ENCODE measurements around the gene GRID1.
"Not testable (repeated sequence)": the region's sequence is repeated elsewhere in the genome, so short reads cannot be mapped to it uniquely, and the experiment has no call there.

Gene GRID1

GRCh38 chr10:86191166-86191565, 175.4 kb downstream of the GRID1 start:
- no peak for DNase-seq (ENCODE audit: low read depth)

GRCh38 chr10:86190291-86190690, 176.3 kb downstream of the GRID1 start:
- DNase-seq (ENCODE audit: low read depth) = no peak

- no peak for DNase-seq (ENCODE audit: low read depth)
Observed at GRCh38 chr10:86189891-86190290, 176.7 kb downstream of the GRID1 start.

GRCh38 chr10:86188796-86189558, 177.6 kb downstream of the GRID1 start:
- no peak for DNase-seq (ENCODE audit: low read depth)

GRCh38 chr10:86188326-86188725, 178.3 kb downstream of the GRID1 start:
- DNase-seq (ENCODE audit: low read depth) = no peak

- DNase-seq (ENCODE audit: low read depth) = no peak
Observed at GRCh38 chr10:86187499-86188239, 178.9 kb downstream of the GRID1 start.

- DNase-seq (ENCODE audit: low read depth) = no peak
Observed at GRCh38 chr10:86186633-86187032, 180.0 kb downstream of the GRID1 start.

- DNase-seq (ENCODE audit: low read depth) = no peak
Observed at GRCh38 chr10:86182595-86182994, 184.0 kb downstream of the GRID1 start.

GRCh38 chr10:86182150-86182549, 184.4 kb downstream of the GRID1 start:
- no peak for DNase-seq (ENCODE audit: low read depth)

GRCh38 chr10:86180861-86181260, 185.7 kb downstream of the GRID1 start:
- no peak for DNase-seq (ENCODE audit: low read depth)

- no peak for DNase-seq (ENCODE audit: low read depth)
Observed at GRCh38 chr10:86179961-86180360, 186.6 kb downstream of the GRID1 start.

GRCh38 chr10:86179153-86179524, 187.5 kb downstream of the GRID1 start:
- DNase-seq (ENCODE audit: low read depth) = no peak

- no peak for DNase-seq (ENCODE audit: low read depth)
Observed at GRCh38 chr10:86178401-86179152, 188.0 kb downstream of the GRID1 start.

- no peak for DNase-seq (ENCODE audit: low read depth)
Observed at GRCh38 chr10:86177537-86178155, 188.9 kb downstream of the GRID1 start.

GRCh38 chr10:86176850-86177536, 189.6 kb downstream of the GRID1 start:
- DNase-seq (ENCODE audit: low read depth) = no peak

- not testable (repeated sequence) for DNase-seq (ENCODE audit: low read depth)
Observed at GRCh38 chr10:86175476-86175875, 191.1 kb downstream of the GRID1 start.

GRCh38 chr10:86172301-86172700, 194.3 kb downstream of the GRID1 start:
- DNase-seq (ENCODE audit: low read depth) = no peak

- no peak for DNase-seq (ENCODE audit: low read depth)
Observed at GRCh38 chr10:86170255-86171108, 196.1 kb downstream of the GRID1 start.

- no peak for DNase-seq (ENCODE audit: low read depth)
Observed at GRCh38 chr10:86169506-86170254, 196.9 kb downstream of the GRID1 start.

GRCh38 chr10:86169066-86169465, 197.5 kb downstream of the GRID1 start:
- DNase-seq (ENCODE audit: low read depth) = no peak
